Stimulated activated CD8-positive, alpha-beta memory T cell treated with anti-CD3 and anti-CD28 coated beads, Interleukin-4, amount 100 ng/mL, for 1 hour (primary cell): ENCODE results near the gene CLDN11.

Experiments
- DNase-seq, 2 donors: peaks; one replicate each; pipeline ENCODE4 v3.0.0-alpha.2; 2020; ENCODE audit warnings: low read depth in 2 of 2, low spot score in 1 of 2

CLDN11 gene

DNA sequence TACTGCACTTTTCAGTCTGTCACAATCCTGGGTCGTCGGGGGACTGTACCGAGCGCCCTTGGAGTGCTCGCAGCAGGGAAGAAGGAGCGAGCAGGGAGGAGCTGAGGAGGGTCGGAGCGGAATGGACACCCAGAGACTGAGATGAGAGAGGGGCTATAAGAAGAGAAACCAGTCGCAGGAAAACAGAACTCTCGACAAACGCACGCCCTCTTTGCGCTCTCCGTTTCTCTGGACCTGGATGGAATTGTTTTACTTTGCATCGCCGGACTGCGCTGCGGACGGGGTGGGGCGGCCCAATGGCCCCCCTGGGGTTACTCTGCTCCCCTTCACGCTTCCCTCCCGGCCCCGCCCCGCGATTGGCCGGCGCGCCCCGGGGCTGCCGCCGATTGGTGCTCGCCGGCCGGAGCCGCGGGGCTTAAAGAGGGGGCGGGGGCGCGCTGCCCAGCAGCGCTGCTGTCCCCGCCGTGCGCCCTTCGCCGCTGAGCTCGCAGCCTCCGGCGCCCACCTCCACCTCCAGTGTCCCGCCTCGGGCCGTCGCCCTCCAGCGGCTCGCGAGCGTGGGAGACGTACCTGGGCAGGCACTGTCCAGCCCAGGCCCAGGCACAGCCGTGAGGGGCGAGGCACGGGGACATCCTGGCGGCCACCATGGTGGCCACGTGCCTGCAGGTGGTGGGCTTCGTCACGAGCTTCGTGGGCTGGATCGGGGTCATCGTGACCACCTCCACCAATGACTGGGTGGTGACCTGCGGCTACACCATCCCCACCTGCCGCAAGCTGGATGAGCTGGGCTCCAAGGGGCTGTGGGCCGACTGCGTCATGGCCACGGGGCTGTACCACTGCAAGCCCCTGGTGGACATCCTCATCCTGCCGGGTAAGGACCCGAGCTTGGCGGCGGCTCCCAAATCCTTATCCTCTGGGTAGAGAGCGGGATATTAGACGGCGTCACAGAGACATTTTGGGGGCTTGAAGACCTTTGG, at the start of gene CLDN11:
Gene CLDN11 (plus strand): TSS at position 447 of the 977 bp plus-strand sequence. CDS start 199 bp downstream, at position 646.
- no peak for DNase-seq

DNA sequence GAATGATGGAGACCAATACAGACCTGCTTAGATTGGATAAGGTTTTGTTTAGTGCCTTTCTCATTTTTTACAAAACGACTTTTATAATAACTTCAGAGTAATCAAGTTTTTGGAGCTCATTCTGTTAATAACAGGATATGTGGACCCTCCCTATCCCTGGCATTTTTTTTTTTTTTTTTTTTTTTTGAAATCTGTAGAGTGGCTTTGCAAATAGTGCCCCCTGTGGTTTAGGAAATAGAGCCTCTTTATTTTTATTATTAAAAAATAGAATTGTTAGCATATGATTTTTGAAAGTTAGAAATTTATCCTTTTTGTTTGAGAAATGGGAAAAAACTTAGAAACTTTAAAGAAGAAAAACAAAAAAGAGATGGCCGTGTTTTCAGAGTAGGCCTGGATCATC, 49.7 kb upstream of the CLDN11 start:
- no peak for DNase-seq

DNA sequence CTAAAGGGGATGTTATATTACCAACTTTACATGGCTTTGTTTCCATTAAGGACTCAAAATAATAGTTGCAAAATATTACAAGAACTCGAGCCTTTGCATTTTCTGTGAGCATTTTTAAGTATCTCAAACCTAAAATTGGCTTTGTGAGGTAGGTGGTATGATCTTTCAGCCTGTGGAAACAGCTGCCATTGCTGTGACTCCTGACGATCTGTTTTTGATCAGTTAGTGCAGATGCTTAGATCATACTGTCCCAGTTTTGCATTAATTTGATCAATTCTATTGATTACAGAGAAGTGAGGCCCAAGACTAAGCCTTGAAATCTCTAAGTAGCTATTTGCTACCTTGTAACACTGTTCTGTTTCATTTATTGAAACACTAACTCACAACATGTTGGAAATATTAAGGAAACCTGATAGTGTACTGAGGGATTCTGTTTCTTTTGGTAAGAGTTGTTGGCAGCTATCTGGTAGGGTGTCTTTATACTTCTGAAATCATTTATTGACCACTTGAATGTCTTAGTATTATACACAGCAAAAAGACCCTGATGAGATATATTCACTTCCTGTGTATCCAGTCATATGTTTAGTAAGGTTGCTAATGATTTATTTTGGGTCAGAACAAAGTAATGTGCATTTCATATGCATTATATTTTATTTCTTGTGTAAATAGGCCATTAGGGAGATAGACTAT, 46.3 kb upstream of the CLDN11 start:
- no peak for DNase-seq

DNA sequence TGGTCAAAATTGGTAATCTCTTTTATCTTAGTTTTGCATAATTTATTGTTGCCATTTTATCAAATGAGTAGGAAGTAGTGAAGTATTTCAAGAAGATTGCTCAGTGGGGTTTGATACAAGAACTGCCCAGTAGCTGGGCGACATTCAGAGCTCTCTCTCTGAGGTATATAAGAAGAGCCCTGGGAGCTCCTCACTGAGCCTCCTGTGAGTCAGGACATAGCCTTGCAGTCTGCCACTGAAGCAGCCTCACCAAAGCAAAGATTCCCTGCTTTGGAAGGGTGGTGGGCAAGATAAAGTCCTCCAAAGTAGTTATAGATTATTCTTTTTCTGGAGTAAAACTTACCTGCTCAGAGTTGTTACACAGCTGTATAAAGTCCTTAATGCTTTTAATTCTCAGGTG, 35.1 kb upstream of the CLDN11 start:
- no peak for DNase-seq

DNA sequence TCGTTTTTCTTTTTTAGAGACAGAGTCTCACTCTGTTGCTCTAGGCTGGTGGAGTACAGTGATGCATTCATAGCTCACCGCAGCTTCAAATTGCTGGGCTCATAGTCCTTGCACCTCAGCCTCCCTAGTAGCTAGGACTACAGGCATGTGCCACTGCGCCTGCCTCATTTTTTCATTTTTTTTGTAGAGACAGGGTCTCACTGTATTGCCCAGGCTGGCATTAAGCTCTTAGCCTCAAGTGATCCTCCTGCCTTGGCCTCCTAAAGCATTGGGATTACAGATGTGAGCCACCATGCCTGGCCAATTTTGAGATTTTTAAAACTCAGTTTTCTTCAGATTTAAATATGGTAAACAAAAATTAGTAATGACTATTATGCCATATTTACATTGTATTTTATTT, 32.2 kb upstream of the CLDN11 start:
- no peak for DNase-seq

DNA sequence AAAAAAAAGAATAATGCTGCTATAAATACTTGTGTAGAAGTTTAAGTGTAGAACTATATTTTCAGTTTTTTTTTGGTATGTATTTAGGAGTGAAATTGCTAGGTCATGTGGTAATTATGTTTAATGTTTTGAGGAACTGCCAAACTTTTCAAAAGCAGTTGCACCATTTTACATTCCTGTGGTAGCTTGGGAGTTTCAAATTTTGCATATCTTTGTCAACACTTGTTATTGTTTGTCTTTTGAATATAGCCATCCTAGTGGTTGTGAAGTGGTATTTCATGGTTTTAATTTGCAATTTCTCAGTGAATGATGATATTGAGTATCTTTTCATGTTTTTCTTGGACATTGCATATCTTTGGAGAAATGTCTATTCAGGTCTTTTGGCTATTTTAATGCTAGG, 30.7 kb upstream of the CLDN11 start:
- no peak for DNase-seq

DNA sequence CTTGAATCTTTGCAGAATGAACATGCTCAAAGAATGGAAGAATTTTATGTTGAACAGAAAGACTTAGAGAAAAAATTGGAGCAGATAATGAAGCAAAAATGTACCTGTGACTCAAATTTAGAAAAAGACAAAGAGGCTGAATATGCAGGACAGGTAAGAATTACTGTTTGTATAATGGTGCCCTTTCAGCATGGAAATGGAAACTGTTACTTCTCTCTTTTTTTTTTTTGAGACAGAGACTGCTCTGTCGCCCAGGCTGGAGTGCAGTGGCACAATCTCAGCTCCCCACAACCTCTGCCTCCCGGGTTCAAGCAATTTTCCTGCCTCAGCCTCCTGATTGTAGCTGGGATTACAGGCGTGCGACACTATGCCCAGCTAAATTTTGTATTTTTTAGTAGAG, 27.6 kb upstream of the CLDN11 start:
- no peak for DNase-seq

DNA sequence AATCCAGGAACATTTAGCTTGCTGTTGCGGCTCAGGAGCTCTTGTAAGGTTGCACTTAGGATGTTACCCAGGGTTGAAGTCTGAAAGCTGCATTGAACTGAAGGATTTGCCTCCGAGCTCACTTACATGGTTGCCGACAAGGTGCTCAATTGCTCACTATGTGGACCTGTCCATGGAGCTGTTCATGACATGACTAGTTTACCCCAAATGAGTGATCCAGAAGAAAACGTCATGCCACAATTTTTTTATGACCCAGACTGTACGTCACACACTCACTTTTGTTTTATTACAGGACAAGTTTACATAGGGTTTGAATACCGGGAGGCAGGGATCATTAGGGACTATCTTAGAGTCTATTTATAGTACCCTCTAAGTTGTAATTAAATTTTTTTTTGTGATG, 21.0 kb upstream of the CLDN11 start:
- no peak for DNase-seq

DNA sequence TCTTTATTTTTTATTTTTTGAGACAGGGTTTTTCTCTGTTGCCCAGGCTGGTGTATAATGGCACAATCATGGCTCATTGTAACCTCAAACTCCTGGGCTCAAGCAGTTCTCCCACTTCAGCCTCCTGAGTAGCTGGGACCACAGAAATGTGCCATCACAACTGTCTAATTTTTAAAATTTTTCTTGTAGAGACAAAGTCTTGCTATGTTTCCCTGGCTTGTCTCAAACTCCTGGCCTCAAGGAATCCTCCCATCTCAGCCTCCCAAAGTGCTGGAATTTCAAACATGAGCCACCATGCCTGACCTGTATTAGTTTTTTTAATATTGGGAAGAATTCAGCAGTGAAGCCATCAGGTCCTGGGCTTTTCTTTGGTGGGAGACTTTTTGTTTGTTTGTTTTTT, 13.6 kb upstream of the CLDN11 start:
- no peak for DNase-seq

DNA sequence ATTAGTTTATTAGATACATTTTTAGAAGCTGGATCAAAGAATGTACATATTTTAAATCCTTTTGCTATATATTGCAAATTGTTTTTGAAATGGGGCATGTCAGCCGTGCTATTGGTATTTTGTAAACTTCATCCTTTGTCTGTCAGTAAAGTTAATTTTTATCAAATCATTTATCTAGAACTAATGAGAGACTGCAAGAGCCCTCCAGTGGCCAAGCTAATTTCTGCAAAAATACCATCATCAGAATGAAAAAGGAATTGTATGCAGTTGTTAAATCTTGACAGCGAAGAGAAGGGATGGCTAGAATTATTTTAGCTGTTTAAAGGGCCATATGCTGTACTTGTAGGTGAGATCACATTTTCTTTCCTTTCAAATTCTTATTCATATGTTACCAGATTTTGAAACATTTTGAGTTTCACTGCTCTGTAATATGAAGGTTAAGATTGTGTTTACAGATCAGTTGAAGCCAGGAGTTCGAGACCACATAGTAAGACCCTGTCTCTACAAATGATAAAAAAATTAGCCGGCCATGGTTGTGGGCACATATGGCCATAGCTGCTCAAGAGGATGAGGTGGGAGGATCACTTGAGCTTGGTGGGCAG, 8.1 kb upstream of the CLDN11 start:
- DNase-seq = no peak

DNA sequence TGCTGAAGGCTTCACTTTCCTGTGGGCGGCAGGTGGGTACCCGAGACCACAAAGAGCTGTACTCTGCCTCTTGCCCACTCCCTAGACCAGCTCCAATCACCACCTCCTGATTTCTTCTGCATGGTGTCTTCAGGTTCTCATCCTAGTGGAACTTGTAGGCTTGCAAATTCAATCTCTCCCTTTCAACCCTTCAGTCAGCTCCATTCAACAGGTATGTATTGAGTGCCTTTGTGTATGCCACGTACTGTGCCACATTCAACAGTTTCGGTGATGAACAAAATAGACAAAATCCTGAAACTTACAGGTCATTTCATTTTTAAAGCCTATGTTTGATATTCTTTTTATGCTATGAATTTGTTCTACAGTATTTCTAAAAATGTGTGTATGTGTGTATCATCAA, 5.4 kb upstream of the CLDN11 start:
- no peak for DNase-seq

DNA sequence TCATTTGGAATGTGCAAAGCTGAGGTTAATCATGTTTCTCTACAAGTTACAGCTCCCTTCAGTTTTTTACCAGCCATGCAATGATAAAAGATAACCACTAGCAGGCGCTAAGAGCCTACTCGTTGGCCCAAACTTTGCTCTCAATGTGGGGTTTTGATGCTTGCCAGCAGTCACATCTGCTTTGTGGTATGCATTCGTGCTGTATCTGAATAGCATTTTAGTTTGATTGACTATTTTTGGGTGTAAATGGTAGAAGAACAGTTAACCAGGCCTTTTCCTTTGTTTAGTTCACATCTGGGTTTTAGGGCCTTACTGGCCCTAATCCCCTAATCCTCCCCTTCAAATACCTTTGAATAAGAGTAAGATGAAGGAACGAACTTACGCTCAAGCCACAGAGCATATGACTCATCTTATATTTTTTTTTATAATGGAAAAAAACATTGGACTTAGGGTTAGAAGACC, 4.4 kb upstream of the CLDN11 start:
- peak in 1 of 2 donors; percentile 5 for DNase-seq

DNA sequence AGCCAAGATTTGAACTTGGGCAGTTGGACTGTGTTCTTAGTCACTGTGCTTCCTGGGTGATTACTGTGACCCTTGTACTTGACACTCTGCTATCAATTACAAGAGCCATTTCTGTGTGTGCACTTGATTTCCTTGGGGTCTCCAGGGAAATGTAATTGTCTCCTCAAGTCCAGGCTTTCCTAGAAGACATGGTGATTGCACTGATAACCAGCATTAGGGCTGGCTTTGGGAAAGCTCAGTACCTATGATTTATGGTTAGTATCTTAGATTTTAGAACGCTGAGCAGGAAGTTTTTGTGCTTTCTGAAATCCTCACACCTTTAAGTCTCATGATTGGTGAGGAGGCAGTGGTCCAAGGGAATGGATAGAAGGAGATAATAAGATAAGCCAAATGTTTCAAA, 1.6 kb upstream of the CLDN11 start:
- no peak for DNase-seq

DNA sequence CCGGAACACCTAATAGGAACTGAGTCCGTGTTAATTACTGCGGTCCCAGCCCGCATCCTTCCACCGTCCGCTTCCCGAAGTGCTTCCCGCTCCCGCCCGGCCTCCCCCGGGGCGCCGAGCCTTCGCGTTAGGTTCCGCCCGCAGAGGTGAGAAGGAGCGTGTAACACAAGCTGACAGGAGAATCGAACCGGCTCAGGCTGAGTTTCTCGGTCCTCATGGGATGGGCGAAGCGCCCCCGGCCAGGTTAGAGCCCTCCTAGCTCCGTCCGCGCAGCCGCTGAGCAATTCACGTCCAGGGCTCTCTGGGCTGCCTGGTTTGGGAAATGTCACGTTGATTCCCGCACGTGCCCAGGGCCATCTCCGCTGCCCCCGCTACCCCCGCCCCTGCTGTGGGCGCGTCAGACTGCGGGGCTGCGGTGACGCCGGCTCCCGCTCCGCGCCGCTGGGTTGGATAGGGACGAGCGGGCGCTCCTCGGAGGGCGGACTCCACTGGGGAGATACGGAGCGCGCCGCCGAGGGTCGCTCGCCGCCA, 954 bp downstream of the CLDN11 start:
- DNase-seq = no peak

DNA sequence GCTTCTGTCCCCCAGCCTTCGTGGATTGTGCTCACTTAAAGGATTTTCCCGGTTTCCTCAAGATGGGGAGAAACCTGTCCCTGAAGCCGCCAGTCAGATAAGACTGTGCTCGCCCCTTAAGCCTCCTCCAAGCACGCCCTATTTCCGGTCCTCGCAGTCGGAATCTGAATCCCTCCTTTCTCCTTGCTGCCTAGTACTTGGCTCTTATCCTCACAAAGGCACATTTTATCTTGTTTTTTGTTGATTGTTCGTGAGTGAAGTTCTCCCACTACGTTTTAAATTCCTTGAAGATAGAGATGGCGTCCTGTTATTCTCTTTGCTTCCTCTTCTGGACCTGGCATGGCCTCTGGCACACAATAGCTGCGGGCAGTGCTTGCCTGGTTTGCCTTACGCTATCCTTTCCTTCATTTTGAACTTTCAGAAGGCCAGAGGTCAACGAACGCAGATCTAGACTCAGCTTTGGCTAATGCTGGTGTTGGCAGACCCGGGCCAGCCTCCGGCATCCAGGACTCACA, 1.7 kb downstream of the CLDN11 start:
- DNase-seq = no peak

DNA sequence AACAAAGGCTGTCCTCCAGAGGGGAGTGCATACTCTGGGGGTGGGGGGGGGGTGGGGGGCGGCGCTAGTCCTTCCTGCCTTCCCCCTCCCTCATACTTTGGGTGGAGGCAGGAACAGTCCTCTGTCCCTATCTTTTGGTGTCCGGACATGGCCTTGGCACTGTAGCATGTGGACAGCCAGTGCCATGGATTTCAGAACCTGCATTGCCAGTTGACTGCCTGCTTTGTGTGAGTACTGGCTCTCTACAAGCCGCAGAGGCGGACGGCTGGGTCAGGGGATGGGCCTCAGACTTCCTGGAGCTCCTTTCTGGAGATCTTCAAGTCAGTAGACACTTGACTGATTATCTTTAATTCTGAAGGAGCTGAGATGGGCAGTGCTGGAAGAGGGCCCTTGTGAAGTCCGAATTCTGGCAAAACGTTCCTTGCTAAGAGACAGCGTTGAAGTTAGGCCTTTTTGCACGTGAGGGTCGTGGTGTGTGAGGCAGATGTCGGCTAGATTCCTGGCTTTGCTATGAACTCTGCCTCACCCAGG, 2.5 kb downstream of the CLDN11 start:
- no peak for DNase-seq

DNA sequence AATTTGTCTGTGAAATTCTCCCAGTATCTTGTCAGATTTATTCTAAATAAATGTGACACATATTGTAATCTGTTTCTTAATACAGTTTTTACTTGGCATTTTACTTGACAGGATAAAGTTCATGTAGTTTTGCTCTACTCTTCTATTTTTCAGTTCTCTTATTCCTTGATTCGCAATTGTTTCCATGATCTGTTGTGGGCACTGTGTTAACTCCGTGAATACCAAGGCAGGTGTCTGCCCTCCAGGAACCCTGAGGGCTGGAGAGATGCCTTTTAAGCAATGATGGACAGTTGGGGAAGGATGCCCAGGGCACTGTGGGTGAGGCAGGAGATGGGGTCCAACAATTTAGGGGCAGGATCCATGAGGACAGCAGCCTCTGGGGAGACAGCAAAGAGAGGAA, 3.1 kb downstream of the CLDN11 start:
- DNase-seq = no peak

DNA sequence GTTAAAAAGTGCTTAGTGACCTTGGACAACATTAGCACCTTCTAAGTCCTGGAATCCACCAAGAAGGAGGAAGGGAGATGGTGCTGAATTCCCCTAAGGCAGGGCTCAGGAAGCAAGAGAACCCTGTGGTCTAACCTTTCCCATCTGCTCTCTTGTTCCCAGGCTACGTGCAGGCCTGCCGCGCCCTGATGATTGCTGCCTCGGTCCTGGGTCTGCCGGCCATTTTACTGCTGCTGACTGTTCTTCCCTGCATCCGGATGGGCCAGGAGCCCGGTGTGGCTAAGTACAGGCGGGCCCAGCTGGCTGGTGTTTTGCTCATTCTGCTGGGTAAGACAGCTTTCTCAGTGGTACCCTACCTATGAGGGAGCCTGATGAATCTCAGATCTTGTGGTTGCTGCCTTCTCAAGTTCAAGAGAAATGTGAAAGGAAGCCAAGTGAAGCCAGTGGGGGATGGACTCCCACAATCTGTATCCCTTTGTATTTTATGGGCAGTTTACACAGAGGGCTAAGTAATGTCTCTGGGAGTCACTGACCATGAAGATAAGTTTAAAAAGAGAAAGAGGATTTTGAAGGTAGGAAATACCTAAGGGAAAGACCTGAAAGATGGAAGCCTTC, 4.4 kb downstream of the CLDN11 start:
- no peak for DNase-seq

DNA sequence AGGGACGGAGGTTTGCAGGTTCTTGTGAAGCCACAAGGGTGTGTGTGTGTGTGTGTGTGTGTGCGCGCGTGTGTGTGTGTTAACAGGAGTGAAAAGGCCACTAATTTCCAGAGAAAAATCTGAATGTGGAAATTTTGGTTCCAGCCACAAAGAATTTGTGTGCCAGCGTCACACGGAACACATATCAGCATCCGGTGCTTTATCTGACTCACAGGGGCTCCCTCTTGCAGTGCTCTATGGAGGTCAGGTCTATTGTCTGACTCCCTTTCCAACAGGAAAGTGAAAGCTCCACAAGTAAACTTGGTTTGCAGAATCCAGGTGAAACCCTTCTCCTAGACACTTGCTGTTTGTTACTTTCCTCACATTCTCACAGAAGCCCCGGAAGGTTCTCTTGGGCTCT, 6.2 kb downstream of the CLDN11 start:
- DNase-seq = no peak

DNA sequence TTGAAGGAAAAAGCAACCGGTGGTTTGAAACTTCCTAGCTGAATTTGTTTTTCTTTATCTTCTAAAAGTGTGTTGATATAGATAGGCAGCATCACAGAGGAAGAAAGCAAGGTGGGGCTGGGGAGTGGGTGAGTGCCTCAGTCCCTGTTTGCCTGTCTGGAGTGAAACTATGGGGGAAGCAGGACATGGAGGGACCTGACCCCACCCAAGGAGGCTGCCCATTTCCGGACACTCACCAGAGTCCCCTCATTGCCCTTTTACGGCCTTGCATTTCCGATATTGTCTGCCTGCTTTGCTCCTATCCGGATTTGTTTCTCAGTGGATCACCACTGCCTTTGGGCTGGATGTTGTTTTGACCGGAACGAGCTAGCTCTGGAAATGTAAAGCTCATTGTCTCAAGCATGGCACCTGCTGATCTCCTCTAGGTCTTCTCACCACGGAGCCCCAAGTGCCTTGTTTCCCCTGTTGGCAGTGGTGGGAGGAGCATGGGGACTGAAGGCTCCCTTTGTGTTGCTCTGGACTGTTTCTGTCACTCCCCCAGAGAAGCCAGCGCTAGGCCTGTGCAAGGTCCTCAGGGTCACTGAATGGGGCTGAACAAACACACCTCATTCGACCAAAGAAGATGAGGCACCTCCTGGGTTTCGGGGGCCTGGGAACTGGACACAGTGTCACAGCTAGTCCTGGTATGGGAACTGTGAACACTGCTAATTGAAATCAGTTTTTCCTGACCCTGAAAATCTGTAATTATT, 7.0 kb downstream of the CLDN11 start:
- no peak for DNase-seq
